ENCODE measurements around the gene GUCY2D.

- TF ChIP-seq, protein P1, sequence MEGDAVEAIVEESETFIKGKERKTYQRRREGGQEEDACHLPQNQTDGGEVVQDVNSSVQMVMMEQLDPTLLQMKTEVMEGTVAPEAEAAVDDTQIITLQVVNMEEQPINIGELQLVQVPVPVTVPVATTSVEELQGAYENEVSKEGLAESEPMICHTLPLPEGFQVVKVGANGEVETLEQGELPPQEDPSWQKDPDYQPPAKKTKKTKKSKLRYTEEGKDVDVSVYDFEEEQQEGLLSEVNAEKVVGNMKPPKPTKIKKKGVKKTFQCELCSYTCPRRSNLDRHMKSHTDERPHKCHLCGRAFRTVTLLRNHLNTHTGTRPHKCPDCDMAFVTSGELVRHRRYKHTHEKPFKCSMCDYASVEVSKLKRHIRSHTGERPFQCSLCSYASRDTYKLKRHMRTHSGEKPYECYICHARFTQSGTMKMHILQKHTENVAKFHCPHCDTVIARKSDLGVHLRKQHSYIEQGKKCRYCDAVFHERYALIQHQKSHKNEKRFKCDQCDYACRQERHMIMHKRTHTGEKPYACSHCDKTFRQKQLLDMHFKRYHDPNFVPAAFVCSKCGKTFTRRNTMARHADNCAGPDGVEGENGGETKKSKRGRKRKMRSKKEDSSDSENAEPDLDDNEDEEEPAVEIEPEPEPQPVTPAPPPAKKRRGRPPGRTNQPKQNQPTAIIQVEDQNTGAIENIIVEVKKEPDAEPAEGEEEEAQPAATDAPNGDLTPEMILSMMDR (IDR thresholded peaks at IDR 0.05) = no peak
- no peak for TF ChIP-seq POLR2A (IDR thresholded peaks at IDR 0.05)
- TF ChIP-seq POLR2AphosphoS5 (IDR thresholded peaks at IDR 0.05; ENCODE audit: insufficient read depth in 1 of 2, low read depth in 1 of 2) = no peak
Measured at GRCh38 chr17:8003594-8004181, 1.3 kb downstream of the GUCY2D start.
